NCI-H1105 (cell line): ENCODE measurements around the gene INPP5F.
A peak's percentile ranks its signal among the peaks of the same experiment; 100 is the strongest.
"Not testable (repeated sequence)": the region's sequence is repeated elsewhere in the genome, so short reads cannot be mapped to it uniquely, and the experiment has no call there.

Source experiments
- DNase-seq: peaks from one replicate; lab custom pipeline; 2025; lab: John Stamatoyannopoulos, UW

The INPP5F gene

DNA sequence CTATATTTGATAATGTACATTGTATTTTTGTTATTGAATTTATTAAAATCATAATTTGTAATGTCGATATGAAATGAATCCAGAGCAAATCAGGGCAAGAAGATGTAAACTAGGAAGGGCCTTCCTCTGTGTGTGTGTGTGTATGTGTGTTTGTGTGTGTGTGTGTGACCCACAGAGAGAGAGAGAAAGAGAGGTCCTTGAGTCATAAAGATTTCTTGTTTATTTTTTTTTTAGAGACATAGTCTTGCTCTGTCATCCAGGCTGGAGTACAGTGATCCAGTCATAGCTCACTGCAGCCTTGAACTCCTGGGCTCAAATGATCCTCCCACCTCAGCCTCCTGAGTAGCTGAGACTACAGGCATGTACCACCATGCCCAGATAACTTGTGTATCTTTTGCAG is 50.7 kb downstream of the INPP5F start:
- no peak for DNase-seq

DNA sequence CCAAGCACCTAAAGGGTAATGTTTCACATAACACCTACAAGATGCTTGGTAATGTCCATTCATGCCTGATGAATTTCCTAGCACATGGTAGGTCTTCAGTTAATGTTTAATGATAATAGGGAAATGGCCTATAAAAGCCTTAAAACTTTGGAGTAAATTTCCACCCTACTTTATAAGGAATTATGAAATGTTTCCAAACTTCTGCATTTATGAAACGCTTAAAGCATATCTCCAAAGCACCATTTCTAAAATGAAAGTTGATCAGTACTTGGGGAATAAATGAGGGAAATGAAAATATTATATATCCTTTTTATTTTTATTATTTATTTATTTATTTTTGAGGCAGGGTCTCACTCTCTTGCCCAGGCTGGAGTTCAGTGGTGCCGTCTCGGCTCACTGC is 51.8 kb downstream of the INPP5F start:
- DNase-seq, result no peak

DNA sequence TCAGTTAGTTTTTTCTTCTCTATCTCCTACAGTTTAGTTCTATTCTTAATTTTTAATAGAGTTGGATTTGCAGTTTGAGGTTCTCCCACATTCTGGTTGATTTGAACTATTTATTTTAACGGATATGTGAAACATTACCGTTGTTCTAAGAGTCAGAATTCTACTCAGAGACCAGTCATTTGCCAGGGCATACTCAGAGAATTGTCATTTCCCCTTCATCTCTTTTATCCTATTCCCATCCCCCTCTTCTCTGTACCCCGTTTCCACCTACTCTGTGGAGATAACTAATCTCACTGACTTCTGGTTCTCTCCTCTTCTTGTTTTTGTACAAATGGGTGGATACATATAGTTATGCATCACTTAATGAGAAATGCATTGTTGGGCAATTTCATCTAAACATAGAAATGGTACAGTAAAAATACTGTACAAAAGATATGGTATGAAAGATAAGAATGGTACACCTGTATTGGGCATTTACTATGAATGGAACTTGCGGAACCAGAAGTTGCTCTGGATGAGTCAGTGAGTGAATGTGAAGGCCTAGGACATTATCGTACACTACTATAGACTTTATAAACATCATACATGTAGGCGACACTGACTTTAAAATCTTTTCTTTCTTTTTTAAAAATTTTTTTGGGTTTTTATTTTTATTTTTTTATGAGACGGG is 53.1 kb downstream of the INPP5F start:
- DNase-seq, result no peak

DNA sequence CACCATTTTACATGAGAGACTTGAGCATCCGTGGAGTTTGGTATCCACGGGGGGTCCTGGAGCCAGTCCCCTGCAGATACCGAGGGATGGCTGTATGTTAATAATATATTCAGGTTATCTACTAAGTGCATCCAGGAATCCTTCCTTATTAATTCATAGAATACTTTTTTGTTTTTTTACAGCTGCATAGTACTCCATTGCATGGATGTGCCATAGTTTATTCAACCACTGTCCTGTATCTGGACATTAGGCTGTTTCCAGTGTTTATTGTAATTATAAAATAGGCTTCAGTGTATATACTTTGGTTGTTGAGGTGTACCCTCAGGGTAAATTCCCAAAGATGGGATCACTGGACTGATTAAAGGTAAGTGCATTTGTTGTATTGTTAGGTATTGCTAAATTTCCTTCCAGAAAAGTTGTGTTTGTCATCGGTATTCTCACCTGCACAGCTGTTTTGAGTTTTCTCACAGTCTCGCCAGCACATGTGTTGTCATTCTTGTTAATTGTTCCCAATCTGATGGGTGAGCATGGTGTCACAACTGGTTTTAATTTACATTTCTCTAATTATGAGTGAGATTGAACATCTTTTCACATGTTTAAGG is 55.1 kb downstream of the INPP5F start:
- DNase-seq, result no peak

DNA sequence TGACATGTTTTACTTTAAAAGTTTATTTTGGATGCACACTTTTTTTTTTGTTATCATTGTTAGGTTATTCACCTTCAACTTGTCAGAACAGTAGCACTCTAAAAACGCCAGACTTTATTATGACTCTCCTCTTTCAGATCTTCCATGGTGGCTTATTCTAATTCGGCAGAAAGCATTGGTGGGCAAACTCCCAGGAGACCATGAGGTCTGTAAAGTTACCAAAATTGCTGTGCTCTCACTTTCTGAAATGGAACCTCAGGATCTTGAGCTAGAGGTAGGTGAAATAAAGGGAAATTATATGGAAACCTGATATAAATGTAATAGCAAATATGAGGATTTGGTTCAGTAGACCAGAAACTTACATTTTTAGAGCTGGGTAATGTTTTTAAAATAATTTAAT is 55.6 kb downstream of the INPP5F start:
- no peak for DNase-seq

DNA sequence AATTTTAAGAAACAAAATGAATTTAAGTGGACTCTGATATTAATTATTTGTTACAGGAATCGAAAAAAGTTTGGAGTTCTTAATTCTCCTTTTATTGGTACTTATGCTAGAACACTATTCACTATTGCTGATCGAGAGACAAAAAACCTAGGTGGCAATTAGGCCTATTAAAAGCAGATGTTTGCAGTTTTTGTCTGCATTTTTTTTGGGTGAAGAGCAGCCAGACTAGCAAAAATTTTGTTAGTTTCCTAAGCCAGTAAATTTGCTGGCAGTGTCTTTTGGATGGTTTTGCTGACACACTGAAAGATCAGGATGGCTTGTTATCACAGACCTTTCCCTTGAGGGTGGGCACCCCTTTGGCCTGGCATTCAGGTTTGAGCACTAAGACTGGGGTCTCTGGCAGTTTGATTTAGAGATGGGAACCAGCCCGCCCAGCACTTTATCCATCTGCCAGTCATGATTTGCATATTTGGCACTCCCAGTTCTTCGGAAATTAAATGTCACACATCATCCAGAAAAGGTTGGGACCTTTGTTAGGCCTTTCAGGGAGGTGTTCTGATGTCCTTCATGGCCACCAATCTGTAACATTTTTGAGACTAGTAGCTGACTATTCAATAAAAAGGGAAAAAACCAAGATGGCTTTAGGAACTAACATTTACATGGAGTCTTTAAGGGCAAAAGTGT is 57.3 kb downstream of the INPP5F start:
- DNase-seq, result no peak

DNA sequence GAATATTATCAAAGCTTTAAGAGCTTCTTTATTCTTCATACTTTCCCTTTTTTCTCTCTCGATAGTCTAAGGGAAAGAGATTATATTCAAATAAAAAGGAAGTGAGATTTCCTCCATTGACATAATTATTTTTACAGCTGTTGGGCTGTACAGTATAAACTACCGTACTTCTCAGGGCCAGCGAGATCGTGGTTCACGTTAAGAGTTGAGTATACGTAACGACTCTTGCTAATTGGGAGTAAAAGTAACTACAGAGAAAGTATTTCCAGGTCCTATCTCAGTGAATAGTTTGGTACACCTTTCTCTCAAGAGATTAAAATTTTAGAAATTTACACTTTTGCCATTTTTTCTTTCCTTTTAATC is 57.8 kb downstream of the INPP5F start:
- no peak for DNase-seq

DNA sequence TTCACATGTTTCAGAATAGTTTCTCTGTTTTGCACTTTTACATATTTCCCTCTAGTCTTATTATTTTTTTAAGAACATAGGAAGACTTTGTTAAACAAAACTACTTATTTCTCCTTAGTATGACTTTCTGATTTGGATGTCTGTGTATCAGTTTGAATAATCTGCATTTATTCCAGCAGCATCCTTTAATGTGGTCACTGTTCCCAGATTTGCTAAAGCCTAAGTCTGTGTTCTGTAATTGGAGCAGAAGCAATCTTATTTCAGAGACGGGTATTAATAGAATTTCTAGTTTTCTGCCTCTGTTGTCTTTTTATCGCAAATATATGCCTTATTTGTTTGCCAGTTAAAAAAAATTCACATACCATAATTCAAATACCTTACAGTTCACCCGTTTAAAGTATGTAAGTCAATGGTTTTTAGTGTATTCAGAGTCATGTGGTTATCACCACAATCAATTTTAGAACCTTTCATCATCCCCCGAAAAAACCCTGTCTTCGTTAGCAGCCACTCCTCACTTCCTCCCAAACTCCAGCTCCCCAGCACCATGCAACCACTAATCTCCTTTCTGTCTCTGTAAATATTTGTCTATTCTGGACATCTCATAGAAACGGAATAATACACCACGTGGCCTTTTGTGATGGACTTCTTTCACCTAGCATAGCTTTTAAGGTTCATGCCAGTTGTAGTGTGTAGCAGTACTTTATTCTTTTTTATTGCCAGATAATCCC is 58.7 kb downstream of the INPP5F start:
- no peak for DNase-seq

DNA sequence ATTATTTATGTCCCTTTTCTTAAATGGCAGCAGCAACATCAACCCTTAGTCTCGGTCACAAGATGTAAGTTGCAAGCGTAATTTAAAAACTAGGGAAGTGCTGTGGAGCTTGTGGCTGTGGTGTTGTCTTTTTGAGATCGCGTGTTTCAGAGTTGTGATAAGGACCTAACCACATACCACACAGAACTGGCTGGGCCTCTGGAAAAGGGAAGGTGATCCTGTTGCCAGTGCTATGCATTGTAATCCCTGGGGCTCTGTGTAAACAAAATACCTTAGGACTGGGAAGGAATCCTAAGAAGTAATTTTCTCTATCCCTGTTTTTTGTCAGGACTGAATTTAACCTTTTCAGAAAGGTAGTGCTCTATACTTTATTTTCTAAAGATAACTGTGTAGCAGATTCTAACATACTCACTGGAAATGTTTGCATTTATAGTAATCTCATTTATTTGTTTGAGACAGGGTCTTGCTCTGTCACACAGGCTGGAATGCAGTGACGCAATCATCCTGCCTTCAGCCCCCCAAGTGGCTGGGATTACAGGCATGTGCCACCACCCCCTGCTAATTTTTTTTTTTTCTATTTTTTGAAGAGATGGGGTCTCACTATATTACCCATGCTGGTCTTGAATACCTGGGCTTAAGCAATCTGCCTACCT is 60.4 kb downstream of the INPP5F start:
- DNase-seq, result no peak

DNA sequence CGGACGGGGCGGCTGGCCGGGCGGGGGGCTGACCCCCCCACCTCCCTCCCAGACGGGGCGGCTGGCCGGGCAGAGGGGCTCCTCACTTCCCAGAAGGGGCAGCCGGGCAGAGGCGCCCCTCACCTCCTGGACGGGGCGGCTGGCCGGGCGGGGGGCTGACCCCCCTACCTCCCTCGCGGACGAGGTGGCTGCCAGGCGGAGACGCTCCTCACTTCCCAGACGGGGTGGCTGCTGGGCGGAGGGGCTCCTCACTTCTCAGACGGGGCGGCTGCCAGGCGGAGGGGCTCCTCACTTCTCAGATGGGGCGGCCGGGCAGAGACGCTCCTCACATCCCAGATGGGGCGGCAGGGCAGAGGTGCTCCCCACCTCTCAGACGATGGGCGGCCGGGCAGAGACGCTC is 69.3 kb downstream of the INPP5F start:
- DNase-seq, result not testable (repeated sequence)

DNA sequence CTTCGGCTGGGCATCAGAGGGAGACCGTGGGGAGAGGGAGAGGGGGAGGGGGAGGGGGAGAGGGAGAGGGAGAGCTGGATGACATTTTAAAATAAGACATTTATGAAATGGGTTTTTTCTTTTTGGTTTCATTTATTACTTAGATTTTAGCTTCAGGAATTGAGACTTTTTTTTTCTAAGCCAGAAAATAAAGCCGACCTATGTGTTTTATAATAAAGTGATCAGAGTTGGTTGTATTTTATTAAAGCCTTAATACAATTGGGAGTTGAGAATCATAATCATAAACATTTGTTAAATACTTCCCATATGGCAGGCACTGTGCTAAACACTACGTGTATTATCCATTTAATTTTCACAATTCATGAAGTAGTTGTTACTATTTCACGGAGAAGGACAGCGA is 70.2 kb downstream of the INPP5F start:
- no peak for DNase-seq

DNA sequence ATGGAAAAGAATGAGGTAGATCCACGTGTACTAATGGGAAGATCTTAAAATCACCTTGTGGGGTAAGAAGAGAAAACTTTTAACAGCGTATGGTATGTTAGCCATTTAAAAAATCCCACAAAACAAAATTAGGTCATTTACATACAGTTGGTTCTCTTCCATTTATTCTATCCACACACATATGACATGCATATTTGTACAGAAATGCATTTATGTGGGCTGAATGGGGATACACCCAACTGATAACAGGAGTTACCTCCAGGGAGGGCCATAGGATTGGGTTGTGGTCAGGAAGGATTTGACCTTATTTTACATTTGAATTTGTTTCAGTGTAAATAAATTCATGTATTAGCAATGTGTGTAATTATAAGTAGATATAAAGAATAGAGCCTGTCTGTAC is 75.3 kb downstream of the INPP5F start:
- DNase-seq, result no peak

DNA sequence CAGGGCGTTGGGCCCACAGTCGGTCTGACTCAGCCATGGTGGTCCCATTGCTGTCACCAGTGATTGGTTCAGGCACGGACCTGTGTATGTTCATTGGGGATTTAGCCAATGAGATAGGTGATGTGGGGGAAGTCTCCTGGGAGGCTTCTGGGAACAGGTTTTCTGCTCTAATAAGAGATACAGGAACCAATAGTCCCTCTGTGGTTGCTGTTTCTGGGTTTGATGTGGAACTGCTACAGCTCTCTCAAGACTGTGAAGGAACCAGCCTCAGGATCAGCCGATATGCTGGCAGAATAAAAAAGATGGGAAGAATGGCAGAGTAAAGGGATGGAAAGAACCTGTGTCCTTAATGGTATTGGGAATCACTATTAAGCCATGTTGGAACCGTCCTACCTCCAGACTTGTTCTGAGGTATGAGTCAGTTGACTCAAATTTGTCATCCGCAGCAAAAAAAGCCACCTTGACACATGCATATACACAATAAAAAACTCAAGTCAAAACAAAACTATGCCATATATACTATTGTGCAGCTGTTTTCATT is 76.2 kb downstream of the INPP5F start:
- DNase-seq, result no peak

DNA sequence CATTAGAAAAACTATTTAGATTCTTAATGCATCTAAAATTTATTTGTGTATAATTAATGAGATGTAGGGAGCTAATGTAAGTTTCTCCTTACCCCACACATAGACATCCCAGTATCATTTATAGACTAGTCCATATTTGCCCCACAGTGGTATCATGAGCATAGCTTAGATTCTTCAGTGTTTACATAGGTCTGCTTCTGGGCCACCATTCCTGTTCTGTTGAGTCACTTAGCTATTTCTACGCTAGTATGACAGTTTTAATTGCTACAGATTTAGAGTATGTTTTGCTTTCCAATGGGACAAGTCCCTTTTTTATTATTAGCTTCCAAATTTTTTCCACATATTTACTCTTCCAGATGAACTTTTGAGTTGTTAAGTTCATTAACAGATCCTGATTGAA is 77.4 kb downstream of the INPP5F start:
- DNase-seq, result no peak

DNA sequence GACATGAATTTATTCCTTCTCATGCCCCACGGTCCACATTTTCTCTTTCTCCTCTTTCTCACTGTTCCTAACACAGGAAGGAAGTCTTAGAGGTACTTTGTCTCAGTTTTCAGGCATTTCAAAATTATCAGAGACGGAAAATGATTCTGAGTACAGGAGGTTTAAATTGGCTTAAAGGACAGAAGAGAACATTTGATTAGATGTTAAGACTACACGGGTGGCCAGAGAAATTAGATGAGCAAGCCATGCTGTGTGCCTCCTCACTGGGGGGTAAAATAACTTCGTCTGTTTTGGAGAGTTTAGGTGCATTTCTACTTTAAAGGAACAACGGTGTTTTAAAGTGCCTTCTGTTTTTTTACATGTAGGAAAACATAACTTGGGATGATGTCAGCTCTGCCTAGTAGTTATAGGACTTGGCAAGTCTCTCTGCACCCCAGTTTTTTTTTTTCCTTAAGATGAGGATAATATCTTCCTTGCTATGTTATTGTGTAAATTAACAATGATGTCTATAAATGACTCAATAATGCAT is 79.9 kb downstream of the INPP5F start:
- no peak for DNase-seq

DNA sequence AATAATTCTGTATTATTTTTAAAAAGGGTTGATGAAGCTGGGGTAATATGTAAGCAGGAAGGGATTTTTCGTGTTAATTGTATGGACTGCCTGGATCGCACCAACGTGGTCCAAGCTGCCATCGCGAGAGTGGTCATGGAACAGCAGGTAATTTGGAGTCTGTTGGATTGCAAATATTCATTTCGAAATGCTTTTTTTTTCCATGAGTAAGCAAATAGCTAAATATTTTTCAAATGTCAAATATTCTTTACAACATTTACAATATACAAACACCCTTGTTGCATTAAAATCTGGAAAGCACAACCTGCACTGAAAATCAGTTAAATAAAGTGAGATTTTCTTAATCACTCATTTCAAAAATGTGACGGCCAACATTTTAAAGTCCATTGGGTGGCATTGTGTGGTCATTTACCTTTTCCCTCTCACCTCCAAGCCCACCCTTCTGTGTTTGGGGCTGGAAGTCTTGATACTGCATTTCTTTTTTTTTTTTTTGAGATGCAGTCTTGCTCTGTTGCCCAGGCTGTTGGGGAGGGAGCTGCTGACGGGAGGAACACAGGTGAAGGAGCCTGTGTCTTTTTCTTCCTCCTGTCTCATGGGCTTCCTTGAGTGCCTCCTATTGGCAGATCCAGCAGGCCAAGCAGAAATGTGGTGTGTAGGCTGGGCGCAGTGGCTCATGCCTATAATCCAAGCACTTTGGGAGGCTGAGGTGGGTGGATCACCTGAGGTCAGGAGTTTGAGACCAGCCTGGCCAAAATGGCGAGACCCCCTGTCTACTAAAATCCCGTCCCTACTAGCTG is 80.7 kb downstream of the INPP5F start:
- DNase-seq, result no peak

DNA sequence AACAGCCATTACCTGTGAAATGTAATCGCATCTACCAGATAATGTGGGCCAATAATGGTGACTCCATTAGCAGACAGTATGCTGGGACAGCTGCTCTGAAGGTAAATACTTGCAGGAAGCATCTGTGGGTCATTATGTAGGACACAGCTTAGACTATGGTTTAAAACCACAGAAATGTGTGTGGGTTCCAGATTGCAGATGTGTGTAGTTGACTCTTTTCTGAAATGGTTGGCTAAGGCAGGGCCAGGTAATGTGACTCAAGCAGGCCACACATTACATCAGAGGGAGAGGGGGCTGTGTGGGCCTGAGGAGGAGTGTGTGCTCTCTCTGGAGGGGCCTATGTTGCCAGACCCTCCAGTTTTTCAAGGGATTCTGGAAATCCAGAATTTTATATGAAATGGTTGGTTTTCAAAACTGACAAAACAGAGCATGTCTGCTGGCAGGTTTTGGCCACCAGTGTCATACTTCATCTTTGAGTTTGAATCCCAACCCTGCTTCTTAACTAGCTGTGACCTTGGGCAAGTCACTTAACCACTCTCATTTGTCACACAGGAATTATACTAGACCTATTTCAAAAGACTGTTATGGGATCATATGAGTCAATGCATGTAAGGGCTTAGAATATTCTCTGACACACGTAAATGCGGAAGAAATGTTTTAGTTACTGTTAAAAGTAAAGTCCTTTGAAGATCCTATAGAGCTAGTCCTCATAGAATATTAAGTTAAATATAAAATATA is 82.3 kb downstream of the INPP5F start:
- no peak for DNase-seq

DNA sequence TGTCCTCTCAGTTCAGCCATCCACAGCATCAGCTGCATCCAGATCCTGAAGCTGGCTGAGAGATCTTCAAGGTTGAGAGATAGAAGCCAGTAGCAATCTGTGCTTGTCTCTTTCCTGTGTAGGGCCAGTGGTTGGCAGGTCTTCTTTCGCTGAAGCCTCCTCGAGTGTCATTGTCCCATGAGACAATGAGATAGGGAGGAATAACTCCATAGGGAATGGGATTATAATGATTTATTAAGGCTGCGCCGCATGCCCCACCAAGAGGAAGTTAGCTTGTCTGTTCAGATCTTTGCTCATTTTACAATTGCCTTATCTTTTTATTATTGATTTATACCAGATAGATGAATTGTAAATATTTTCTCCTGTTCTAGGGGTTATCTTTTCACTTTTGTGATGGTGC is 85.3 kb downstream of the INPP5F start:
- no peak for DNase-seq

DNA sequence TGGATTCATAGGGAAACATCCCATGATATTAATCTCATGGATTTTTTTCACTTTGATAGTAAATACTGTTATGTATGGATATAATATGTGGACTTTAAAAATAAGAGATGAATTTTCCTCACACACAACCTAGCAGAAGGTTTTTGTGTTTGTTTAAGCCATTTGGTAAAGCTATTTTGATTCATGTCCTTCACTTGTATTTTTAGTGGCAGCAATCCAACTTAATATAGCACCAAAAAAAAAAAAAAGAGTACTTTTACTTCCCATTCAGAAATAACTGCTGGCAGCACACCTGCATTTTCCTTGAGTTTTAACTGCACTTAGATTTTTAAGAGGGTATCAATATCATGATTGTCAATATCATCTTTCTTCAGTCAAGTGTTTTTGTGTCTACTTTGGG is 86.8 kb downstream of the INPP5F start:
- DNase-seq, result peak; percentile 18

DNA sequence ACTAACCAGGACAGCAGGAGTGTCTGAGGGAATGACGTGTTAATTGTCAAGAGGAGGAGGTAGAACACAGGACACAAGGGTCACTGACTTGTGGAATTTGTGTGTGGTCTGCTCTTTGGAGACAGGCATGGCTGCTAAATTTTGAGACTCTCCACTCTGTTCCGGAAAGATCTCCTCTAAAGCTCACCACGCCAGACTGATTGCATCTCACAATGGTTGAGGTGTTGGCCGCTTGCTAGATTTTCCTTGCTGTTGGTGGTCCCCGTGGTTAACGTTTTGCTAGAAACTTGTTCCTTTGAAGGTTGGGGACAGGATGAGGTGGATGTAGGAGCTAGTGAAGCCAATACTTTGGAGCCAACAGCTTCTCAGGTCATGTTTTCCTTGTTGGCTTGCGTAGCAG is 89.8 kb downstream of the INPP5F start:
- DNase-seq, result no peak
